Posterior cingulate gyrus (tissue), 11 donors: ENCODE data around the gene CREG2.
A peak's percentile ranks its signal among the peaks of the same experiment; 100 is the strongest.
"Not testable (repeated sequence)": the region's sequence is repeated elsewhere in the genome, so short reads cannot be mapped to it uniquely, and the experiment has no call there.

Experiments used
- DNase-seq, 10 donors: peaks; one replicate each; pipeline versions ENCODE4 v3.0.0 to v3.0.0-alpha.2; 2020 to 2021; ENCODE audit warnings: mixed read lengths in 3 of 10
- intact Hi-C: fragments of 100-400 bp; cut with DNase I; formaldehyde crosslinking; loops from one replicate; pipeline ENCODE4 v1.15.1; 2023

Gene CREG2

GRCh38 chr2:101354420-101355311 lies 32.6 kb downstream of the CREG2 start:
- intact Hi-C loops, result no loop called here
- no peak for DNase-seq

GRCh38 chr2:101352631-101353030 lies 34.7 kb downstream of the CREG2 start:
- intact Hi-C loops, result not testable (repeated sequence)

GRCh38 chr2:101351207-101351606 lies 36.1 kb downstream of the CREG2 start:
- no peak for DNase-seq
- intact Hi-C loops, result no loop called here

More at GRCh38 chr2:101352631-101353030, 34.7 kb downstream of the CREG2 start:
- DNase-seq, result not testable (repeated sequence)

GRCh38 chr2:101349893-101350662 lies 37.2 kb downstream of the CREG2 start:
- intact Hi-C loops, result loop anchor here (10.0 kb wide), 1 partner anchor 485 kb away; no protein-coding TSS in a partner anchor
- peak in 1 of 10 donors; percentile 26 for DNase-seq

- intact Hi-C loops, result loop anchor here (10.0 kb wide), 1 partner anchor 486 kb away; no protein-coding TSS in a partner anchor
These were observed 38.4 kb downstream of the CREG2 start for GRCh38 chr2:101348883-101349282.

GRCh38 chr2:101346909-101347308 lies 40.4 kb downstream of the CREG2 start:
- intact Hi-C loops, result loop anchor here (10.0 kb wide), 1 partner anchor 488 kb away; no protein-coding TSS in a partner anchor
- DNase-seq, result no peak

More at GRCh38 chr2:101348883-101349282, 38.4 kb downstream of the CREG2 start:
- DNase-seq, result no peak

DNA sequence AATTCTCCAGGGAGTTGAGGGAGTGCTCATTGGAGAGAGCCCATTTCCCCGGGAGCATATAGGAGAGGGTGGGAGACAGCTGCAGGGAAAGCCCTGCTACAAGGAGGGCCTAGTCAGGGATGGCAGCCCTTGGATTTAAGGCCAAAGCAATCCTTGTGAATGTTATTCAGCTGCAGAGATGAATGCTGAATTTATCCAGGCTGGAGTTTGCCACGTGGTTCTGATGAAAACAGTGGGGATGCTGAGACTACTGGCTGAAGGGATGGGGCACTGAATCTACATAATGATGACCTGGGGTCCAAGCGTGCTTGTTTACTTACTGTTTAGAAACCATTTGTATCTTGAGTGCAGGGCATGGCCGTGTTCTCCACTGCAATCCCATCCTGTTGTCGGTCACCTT lies 43.2 kb downstream of the CREG2 start:
- DNase-seq, result peak in 2 of 10 donors; percentile 30 to 38
- intact Hi-C loops, result loop anchor here (10.0 kb wide), 1 partner anchor 491 kb away; no protein-coding TSS in a partner anchor

DNA sequence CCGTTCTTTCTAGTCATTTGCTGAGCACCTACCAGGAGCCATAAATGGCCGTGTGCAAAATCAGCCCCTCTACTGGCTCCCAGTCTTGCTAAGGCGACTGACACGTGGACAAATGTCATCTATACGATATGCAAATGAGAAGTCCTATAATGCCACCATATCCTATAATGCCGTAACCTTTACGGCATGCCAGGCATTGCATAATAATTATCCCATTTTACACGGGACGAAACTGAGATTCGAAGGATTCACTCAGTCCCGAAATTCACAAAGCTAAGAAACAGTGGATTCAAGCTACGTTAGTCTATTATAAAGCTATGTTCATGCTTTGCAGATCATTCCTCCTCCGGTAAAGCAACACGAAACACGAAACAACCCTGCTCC lies 44.7 kb downstream of the CREG2 start:
- no peak for DNase-seq
- intact Hi-C loops, result loop anchor here (1.0 to 10.0 kb wide), 2 partner anchors 45 to 492 kb away; partner anchors contain the start of gene CREG2

DNA sequence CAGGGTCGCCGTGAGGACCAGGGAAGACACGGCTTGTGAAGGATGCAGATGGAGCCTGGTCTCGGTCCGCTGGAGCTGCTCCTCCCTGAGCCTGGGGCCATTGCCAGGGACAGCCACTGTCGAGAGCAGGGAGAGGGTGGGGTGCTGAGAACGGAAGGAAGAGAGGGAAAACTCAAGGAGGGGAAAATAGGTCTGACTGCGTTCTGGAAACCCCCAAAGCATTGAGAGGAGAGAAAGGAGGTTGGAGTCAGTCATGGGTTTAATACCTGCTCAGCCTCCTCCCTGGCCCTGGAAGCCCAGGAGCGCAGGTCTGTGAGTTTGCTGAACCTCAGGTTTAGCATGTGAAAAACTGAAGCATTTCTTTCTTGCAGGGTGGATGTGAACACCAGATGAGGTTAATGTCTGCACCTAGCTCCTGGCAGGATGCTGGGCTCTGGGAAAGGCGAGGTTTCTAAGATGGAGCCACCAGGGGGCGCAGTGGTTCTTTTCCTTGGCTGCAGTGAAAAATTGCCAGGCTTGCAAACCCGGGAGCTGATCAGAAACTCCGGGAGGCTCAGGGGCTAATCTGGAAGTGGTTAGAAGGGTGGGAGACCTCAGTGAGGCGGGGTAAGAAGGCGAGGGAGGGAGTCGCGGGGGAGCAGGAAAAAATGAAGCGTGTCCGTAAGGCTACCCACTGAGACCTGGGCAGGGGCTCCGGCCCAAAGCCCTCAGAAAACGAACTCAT lies 45.2 kb downstream of the CREG2 start:
- peak; percentile 61 to 96 (median 84) for DNase-seq
- intact Hi-C loops, result loop anchor here (1.0 to 10.0 kb wide), 2 partner anchors 45 to 493 kb away; partner anchors contain the start of gene CREG2

- DNase-seq, result no peak
- intact Hi-C loops, result loop anchor here (10.0 kb wide), 1 partner anchor 493 kb away; no protein-coding TSS in a partner anchor
These were observed 45.9 kb downstream of the CREG2 start for GRCh38 chr2:101341421-101341820.

GRCh38 chr2:101340141-101340551 lies 47.2 kb downstream of the CREG2 start:
- intact Hi-C loops, result loop anchor here (10.0 kb wide), 1 partner anchor 495 kb away; no protein-coding TSS in a partner anchor
- DNase-seq, result no peak

GRCh38 chr2:101339266-101339880 lies 47.9 kb downstream of the CREG2 start:
- no peak for DNase-seq
- intact Hi-C loops, result no loop called here

- DNase-seq, result no peak
- intact Hi-C loops, result no loop called here
These were observed 49.4 kb downstream of the CREG2 start for GRCh38 chr2:101337877-101338276.

- DNase-seq, result no peak
- intact Hi-C loops, result no loop called here
These were observed 54.2 kb downstream of the CREG2 start for GRCh38 chr2:101332885-101333766.

DNA sequence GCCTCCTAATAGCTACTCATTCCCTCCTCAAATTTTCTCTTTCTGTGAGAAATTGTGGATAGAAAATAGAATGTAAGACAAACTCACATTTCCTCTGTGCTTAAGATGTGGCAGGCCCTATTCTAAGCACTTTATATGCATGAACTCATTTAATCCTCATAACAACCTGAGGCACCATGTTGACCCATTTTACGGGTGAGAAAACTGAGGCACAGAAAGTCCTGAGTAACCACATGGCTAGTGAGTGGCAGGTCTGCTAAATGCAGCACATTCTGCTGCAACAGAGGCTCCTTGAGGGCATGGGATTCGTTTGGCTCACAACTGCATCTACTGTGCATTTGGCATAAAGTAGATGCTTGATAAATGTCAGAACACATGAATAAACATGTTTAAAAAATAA lies 56.1 kb downstream of the CREG2 start:
- DNase-seq, result no peak
- intact Hi-C loops, result no loop called here

- intact Hi-C loops, result no loop called here
- DNase-seq, result peak in 8 of 10 donors; percentile 49 to 95 (median 66)
These were observed 56.9 kb downstream of the CREG2 start for GRCh38 chr2:101330253-101330933.

DNA sequence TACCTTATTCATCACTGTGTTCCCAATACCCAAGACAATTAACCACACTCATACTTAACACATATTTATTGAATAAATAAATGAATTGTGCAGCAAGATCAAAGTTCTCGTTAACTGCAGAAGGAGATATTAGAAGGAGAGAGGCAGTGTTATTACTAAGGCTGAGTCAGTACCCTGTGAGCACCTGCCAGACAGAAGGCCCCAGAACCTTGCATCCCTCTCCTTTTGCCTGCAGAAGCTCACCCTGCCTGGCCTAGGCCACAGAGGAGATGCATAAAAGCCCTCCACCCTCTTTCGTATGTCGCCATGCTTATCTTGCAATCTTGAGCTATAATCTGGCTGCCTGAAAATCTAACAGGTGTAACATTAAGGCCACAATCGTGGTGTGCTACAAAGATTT lies 58.3 kb downstream of the CREG2 start:
- intact Hi-C loops, result no loop called here
- DNase-seq, result no peak

- DNase-seq, result no peak
- intact Hi-C loops, result no loop called here
These were observed 58.8 kb downstream of the CREG2 start for GRCh38 chr2:101328474-101329007.
